Measurements from ENCODE around the gene HLA-DPA1.

GRCh38 chr6:33065312-33065711 lies 8.1 kb downstream of the HLA-DPA1 start:
- no peak for TF ChIP-seq POLR2A (IDR thresholded peaks at IDR 0.05)
- TF ChIP-seq CTCF (IDR thresholded peaks at IDR 0.05) = no peak

Measured in Peyer's patch (tissue), 4 donors.